HG03108 (cell line): Measurements from ENCODE around the gene CELA2B.
"Not testable (repeated sequence)": the region's sequence is repeated elsewhere in the genome, so short reads cannot be mapped to it uniquely, and the experiment has no call there.

Experiments used
- ATAC-seq: cut with Tn5 transposase; IDR thresholded peaks from one replicate; pipeline ENCODE4 v1.9.1; 2021; ENCODE audit warnings: moderate library complexity; ENCODE audit not compliant: unreplicated experiment

The CELA2B gene

DNA sequence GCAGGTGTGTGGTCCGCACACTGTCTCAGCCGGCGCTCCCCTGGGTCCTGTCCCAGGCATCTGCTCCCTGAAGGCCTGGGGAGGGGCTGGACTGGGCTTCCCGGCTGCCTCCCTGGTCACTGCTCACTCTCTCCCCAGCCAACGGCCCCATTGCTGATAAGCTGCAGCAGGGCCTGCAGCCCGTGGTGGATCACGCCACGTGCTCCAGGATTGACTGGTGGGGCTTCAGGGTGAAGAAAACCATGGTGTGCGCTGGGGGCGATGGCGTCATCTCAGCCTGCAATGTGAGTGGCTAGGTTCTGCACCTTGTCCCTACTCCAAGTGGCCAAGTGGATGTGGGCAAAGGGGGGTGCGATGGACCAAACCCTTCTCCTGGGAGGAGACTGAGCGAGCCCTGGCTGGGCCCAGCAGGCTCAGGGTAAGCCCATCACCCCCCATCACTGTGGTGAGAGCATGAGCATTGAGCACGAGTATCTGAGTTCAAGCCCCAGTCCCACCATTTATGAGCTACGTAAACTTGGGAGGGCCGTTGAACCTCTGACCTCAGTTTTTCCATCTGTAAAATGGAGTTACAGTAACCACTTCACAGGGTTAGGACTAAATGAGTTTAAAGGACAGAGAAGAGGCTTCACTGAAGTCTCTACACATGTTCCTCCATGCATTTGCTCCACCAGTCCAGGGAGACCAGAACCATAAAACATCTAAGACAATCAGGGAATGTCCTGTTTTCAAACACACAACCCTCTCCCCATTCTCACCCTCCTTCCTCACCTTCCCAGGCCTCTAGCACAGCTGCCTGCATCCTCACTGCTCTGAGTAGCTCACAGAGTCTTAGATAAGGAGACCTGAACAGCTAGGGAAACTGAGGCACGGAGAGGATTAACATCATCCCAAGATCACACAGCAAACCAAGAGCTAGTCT is 31.2 kb upstream of the CELA2B start:
- ATAC-seq, result no peak

DNA sequence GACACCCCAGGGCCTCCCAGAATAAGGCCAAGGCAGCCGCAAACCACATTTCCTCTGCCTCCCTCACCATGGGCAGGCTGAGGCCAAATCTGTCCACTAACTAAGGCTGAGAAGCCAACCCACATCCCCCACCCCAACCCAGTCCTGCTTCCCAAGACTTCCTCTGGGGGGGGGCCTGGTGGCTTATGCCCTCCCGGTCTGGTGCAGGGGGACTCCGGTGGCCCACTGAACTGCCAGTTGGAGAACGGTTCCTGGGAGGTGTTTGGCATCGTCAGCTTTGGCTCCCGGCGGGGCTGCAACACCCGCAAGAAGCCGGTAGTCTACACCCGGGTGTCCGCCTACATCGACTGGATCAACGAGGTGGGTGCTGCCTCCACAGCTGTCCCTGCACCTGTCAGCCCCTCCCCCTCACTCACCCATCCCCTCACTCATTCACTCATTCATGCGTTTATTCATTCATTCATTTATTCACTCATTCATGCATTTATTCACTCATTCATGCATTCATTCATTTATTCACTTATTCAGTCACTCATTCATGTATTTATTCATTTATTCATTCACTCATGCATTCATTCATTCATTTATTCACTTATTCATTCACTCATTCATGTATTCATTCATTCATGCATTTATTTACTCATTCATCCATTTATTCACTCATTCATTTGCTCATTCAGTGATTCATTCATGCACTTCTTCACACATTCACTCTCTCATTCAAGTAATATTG is 30.3 kb upstream of the CELA2B start:
- ATAC-seq, result no peak

DNA sequence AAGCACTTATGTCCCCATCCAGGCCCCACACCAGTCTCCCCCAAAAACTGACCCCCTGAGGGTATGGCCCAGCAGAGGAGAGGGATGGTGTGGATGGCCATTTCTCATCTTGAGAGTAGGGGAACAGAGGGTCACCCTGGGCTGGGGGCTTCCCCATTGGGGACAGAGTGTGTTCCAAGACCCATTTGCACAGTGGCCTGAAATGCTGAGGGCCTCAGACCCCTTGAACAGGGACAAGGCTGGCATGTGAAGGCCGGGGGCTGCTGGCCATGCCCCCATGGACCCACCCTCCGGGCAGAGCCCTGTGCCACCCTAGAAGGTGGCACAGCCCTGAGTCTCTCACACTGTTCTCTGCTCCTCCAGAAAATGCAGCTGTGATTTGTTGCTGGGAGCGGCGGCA is 29.7 kb upstream of the CELA2B start:
- ATAC-seq, result no peak

DNA sequence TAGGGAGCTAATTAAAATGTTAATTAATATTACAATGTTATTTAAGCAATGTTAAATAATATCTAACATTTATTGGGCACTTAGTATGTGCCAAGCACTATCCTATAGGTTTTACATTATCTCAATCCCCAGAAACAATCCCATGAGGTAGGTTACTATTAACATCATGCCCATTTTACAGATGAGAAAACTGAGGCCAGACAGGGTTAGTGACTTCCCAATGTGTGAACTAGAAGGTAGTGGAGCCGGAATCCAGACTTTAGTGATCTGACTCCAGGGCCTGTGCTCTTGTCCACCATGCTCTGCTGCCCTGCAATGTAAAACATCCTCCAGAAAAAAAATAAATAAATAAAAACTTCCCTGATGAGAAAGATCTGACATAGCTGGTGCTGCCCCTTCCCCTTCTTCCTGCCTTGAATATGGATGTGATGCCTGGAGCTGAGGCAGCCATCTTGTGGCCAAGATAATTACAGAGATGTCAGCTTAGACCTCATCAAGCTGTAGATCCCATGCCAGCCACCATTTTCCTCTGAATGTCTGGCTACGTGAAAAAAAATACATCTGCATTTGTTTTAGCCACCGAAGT is 26.9 kb upstream of the CELA2B start:
- no peak for ATAC-seq

DNA sequence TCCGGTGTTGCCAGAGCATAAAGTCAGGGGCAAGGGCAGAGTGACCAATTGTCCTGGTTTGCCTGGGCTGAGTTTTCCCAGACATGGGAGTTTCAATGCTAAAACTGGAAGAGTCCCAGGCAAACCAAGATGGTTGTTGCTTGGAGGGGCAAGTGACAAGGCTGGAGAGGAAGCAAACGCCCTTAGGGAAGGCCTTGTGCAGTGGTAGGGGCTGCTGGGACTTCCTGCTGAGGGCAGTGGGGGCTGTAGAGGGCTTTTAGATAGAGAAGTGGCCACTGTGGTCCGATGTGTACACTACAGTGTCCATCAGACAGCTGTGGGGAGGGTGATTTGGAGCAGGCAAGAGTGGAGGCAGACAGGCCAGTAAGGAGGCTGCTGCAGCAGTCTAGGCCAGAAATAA is 26.3 kb upstream of the CELA2B start:
- no peak for ATAC-seq

DNA sequence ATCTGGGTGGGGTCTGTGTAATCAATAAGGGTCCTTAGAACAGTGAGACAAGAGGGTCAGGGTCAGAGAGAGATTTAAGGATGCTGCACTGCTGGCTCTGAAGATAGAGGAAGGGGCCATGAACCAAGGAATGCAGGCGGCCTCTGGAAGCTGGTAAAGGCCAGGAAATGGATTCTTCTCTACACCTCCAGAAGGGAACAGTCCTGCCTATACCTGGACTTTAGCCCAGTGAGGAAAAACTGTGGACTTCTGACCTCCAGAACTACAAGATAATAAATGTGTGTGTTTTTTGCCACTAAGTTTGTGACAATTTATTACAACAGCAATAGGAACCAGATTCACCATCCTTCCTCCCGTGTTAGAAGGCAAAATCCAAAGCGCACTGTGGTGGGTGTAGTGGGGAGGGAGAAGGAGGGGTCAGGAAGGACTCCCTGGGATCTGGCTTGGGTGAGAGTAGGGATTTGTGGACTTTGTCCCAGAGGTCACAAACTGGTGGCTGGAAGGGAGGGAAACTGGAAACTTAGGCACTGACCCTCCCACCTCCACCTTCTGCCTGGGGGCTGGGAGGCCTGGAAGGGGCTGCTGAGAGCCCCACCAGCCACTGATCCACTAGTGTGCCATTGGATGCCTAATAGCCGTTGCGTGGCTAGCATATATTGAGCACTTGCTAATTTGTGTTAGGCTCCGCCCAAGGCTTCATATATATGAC is 24.7 kb upstream of the CELA2B start:
- no peak for ATAC-seq

DNA sequence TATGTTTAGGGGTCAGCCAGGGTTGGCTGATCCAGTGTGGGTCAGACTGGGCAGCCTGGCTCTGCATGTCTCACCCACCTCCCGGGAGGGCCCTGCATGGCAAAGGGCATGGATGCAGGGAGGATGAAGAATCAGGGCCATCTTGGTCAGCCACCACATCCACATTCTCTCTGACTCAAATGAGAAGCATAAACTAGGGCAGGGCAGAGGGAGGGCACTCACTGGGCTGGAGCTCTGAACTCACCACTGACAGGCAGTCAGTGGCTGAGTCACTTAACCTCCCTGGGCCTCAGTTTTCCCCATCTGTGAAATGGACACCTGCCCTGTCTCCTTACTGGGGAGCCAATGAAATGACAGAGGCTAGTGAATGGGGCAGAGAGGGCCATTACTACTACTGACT is 23.7 kb upstream of the CELA2B start:
- ATAC-seq, result no peak

DNA sequence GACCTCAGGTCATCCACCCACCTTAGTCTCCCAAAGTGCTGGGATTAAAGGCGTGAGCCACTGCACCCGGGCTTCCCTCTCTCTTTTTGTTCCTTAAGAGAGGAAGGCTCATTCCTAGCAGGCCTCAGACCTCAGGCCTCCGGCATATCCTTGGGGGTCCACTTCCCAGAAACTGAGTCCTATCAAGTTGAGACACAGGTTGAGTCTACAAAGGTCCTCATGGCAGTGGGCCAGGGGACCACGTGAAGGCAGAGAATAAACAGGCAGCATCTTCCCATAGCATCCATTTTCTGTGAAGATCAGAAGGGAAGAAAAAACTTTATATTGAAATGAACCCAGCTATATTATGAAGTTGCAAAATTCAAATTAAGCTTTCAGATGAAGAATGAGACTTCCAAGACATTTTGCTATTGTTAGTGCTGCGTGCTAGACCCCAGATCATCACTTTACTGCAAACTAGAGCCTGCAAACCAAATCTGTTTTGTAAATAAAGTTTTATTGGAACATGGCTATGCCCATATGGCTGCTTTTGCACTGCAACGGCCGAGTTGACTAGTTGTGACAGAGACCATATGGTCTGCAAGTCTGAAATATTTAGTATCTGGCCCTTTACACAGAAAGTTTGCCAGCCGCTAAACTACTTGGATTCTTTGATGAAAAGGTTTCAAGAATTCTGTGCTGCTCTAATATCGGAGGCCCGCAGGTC is 22.9 kb upstream of the CELA2B start:
- ATAC-seq, result no peak

DNA sequence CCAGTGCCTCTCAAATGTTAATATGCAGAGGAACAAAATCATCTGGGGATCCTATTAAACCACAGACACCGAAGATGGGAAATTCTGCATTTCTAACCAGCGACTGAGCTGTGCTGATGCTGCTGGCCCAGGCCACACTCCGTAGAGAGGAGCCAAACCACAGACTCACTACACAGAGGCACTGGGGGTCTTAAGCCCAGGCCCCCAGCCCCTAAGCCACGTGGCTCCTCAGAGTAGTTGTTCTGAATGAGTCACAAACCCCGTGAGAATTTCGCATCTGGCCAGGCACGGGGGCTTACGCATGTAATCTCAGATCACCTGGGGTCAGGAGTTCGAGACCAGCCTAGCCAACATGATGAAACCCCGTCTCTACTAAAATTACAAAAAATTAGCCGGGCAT is 22.2 kb upstream of the CELA2B start:
- no peak for ATAC-seq

DNA sequence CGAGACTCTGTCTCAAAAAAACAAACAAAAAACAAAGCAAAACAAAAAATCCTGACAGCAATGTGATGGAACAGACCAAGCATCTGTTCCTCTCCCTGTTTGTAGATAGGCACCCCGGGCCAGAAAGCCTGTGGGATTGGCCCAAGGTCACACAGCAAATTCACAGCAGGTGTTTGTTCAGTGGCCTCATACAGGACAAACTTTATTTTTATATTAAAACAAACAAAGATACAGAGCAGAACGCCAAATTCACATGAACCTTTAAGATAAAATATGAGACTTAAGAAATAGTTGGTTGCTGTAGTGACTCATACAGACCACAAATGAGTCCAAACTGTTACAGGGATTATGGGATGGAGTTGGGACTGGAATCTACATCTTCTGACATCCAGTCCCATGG is 21.6 kb upstream of the CELA2B start:
- no peak for ATAC-seq

DNA sequence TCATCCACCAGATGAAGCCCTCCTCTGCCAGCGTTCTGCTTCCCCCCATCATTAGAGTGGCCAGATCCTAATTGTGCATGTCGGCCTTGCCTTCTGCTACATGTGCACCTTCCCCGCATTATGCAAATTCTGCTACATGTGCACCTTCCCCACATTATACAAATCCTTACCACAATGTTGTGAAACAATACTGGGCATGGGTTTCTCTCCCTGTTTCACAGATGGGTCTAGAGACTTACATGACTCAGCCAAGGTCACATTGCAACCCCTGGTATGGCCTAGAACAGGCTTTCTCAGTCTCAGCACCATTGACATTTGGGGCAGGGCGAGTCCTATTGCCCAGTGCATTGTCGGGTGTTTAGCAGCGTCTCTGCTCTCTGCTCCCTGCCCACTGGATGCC is 20.4 kb upstream of the CELA2B start:
- ATAC-seq, result no peak

DNA sequence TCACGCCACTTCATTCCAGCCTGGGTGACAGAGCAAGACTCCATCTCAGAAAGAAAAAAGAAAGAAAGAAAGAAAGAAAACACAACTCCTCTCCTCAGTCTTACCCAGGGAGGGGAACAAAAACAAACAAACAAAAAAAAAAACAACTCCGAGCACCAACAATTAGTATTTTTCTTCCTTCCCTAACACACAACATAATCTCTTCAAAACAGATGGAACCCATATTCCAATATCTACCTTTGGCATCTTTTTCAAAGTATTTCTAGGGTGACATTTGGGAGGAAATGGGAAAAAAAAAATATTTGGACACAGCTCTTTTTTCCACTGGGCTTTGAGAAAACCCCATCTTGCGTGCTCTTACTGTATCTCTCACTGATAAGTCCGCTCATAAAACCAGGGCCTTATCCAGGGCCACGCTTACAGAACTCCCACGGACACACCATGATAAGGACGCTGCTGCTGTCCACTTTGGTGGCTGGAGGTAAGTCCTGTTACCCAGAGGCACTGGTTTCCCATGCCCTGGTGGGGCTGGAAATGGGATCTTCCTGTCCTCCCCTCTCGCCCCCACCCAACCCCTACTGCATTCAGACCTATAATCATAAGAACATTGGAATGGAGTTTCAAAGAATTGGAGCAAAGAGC is 19.5 kb upstream of the CELA2B start, which contains the start of gene CELA2A:
Gene CELA2A, plus strand, starts transcription at position 420 of the 642 bp plus-strand sequence. Its CDS starts 22 bp downstream, at position 442.
- ATAC-seq, result no peak

DNA sequence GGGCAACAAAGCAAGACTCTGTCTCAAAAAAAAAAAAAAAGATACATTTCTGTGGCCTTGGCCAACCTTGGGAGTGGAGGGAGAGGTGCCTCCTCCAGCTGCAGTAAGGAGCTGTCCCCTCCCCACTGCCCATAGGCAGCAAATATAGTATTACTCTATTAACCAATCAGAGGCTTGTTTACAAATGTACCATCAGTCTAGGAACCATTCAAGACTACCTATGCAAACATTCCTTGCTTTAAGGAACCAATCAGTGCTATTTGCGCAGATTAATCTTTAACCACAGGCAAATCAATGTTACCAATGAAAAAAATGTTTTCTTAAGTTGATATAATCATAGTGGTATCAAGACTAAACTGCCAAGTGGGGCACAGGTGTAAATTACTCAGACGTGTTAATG is 18.3 kb upstream of the CELA2B start:
- ATAC-seq, result no peak

DNA sequence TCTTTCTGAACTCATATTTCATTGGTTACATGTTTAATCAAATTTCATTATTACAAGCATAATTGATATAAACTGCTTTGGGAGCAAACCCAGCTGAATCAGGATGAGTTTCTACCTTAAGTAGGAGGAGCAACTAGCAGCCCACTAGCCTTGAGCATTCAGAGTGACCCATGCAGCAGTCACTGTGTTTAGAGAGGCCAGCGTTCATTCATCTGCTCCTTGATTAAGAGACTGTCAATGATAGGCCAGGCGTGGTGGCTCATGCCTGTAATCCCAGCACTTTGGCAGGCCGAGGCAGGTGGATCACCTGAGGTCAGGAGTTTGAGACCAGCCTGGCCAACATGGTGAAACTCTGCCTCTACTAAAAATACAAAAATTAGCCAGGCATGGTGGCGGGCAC is 17.5 kb upstream of the CELA2B start:
- not testable (repeated sequence) for ATAC-seq

DNA sequence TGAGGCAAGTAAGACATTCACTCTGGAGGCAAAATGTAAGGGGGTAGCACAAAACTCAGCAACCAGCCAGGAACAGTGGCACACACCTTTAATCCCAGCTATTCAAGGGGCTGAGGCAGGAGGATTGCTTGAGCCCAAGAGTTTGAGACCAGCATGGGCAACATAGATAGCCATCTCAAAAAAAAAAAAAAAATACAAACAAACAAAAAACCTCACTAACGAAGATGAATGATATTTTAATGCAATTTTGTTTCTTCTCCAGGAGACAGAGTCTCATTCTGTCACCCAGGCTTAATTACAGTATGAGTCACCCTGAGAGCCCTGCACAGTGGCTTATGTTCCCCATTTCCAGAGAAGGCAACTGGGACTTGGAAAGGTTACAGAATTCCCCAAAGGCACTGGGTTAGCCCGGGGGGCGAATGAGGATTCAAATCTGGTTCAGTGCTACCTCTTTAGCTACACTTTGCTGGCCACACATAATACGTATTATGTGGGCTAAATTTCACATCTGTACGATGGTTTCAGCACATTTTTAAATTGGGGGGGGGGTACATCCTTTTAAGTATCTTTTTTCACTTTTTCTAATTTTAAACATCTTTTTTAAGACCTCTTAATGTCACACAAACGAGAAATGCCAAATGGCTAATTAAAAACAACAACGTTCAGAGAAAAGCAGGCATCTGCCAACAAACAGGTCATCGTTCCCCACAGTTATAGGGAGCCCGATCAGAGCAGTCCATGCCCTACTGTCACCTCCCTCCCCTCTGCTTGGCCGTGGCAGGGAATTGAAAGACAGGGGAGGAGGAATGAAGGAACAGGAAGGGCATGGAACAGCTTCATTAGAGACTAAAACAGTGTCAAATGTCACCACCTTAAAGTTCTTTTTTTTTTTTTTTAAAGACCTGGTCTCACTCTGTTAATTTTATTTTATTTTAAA is 15.9 kb upstream of the CELA2B start:
- no peak for ATAC-seq

DNA sequence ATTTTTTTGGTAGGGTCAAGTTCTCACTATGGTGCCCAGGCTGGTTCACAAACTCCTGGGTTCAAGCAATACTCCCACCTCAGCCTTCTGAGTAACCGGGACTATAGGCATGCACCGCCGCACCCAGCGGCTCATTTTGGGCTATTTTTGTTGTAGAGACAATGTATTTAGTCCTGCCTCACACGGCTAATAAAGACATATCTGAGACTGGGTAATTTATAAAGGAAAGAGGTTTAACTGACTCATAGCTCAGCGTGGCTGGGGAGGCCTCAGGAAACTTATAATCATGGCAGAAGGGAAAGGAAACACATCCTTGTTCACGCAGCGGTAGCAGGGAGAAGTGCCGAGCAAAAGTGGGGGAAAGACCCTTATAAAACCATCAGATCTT is 15.2 kb upstream of the CELA2B start:
- ATAC-seq, result no peak

DNA sequence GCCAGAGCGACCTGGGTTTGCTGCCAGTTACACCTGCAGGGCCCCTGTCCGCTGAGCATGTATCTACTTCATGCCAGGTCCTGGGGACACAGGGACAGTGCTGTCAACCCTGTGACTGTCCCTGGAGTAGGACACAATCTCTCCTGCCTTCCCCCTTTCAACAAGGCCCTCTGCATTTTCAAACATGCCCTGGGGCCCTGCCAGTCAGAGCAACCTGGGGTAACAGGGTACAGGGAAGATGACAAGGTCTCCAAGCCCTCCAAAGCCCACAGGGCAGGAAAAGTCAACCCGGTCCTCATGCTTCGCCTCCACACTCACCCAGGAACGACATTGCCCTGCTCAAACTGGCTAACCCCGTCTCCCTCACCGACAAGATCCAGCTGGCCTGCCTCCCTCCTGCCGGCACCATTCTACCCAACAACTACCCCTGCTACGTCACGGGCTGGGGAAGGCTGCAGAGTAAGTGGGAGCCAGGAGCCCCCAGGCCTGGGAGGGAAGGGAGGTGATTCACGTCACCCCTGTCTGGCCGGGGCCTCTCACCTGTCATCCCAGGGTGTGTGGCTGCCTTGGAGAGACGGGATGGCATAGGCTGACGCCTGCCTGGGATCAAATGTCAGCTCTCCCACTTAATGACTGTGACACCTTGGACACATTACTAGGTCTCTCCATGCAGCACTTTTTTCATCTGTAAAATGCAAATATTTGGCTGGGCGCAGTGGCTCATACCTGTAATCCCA is 12.7 kb upstream of the CELA2B start:
- ATAC-seq, result not testable (repeated sequence)

DNA sequence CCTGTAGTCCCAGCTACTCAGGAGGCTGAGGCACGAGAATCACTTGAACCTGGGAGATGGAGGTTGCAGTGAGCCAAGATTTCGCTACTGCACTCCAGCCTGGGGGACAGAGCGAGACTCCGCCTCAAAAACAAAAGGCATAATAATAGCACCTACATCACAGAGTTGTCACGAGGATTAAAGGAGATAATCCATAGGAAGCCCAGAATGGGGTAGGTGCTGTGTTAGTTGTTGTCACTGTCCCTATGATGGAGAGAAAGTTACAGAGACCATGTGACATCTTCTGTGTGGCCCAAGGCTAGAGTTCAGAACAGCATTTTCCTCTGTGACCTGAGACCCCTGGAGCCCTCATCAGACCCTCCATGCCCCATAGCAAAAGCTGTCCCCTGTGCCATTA is 12.0 kb upstream of the CELA2B start:
- not testable (repeated sequence) for ATAC-seq
